ENCODE results near the gene XKR7. TPM values are rescaled to one million over a fixed set of nuclear protein-coding genes. Genes with fewer than 3 reads are reported as not detected.

Gene XKR7
- total and polyA plus RNA-seq, 5 donors from 2014 or later: 0.07 TPM; not detected in 4

DNA sequence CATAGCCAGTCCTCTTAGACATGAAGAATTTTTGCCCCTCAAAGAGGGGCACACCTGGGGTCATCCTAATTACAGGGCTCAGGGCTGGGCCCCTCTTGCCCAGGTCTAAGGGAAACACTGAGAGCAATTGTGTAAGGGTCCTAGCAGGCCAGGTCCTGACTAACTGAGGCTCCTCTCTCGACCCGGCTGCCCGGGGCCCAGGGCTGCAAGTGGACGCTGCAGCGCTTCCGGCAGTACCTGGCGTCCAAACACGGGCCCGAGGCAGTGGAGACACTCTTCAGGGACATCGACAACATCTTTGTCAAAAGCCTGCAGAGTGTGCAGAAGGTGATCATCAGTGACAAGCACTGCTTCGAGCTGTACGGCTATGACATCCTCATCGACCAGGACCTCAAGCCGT, 33.5 kb upstream of the XKR7 start:
- Histone ChIP-seq H3K4me1 (ENCODE audit: control insufficient read depth, insufficient read depth, low read length, poor library complexity, severe bottlenecking) (no peaks in the 10 kb centered on the region), H3K4me3 (ENCODE audit: low read depth, low read length) (no peak overlapping the region), H3K27me3 (ENCODE audit: control insufficient read depth, insufficient read depth, low read length) (no peaks in the 10 kb centered on the region), H3K36me3 (ENCODE audit: control insufficient read depth, insufficient read depth, low read length) (no peaks in the 10 kb centered on the region), H3K27ac (ENCODE audit: insufficient read depth, low read length, poor library complexity, severe bottlenecking) (no peak overlapping the region), H3K9me3 (ENCODE audit: control insufficient read depth in 2 of 2, low read length in 2 of 2) (no peaks in the 10 kb centered on the region)
- H3K27ac Mint-ChIP-seq: no peak overlapping the region
- no peak overlapping the region for H3K4me3 Mint-ChIP-seq
- H3K27me3 Mint-ChIP-seq: peaks cover 13% of the 10 kb centered on the region
- H3K9me3 Mint-ChIP-seq: peaks cover 0 to 1% (median 0%) of the 10 kb centered on the region in 7 donors
- ATAC-seq (ENCODE audit: low read depth in 2 of 2): no peak
- DNase-seq: no peak
- no peaks in the 10 kb centered on the region for H3K4me1 Mint-ChIP-seq
- no peaks in the 10 kb centered on the region for H3K36me3 Mint-ChIP-seq

DNA sequence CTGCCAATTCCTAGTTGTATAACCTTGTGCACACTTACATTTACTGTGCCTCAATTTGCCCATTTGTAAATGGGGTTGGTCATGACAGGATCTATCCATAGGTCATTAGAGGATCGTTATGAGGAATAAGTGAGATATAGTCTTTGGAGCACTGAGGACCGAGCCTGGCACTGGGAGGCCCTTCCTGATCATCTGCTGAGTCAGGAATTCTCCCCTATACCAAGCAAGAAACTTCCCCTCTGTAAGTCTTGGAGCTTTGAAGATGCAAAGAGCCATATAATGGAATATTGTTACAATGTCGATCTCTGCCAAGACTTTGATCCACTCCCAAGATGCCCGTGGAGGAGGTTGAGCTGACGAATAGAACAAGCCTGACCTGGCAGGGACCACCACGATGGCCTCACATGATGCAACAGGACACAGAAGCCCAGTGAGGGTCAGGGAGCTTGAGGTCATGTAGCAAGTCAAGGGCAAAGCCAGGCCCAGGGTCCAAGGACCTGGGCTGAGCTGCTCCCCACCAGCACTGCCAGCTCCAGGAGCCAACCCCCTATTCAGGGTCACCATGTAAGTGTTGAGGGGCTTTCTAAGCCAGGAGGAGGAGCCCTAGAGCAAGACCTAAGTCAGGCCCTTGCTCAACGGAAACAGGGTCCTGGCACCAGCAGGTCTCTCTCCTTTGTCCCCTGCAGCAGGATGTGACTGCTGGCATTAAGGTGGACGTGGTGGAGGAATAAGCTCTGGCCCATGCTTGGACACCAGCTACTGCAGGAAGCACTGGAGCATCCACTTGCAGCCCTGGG, 32.8 kb upstream of the XKR7 start:
- H3K4me3 Mint-ChIP-seq: no peak overlapping the region
- H3K9me3 Mint-ChIP-seq: peaks cover 0 to 1% (median 0%) of the 10 kb centered on the region in 7 donors
- no peak overlapping the region for H3K4me3 ChIP-seq (ENCODE audit: low read depth, low read length)
- no peaks in the 10 kb centered on the region for H3K36me3 ChIP-seq (ENCODE audit: control insufficient read depth, insufficient read depth, low read length)
- peaks cover 13% of the 10 kb centered on the region for H3K27me3 Mint-ChIP-seq
- no peaks in the 10 kb centered on the region for H3K27me3 ChIP-seq (ENCODE audit: control insufficient read depth, insufficient read depth, low read length)
- H3K4me1 Mint-ChIP-seq: no peaks in the 10 kb centered on the region
- no peaks in the 10 kb centered on the region for H3K9me3 ChIP-seq (ENCODE audit: control insufficient read depth in 2 of 2, low read length in 2 of 2)
- no peaks in the 10 kb centered on the region for H3K36me3 Mint-ChIP-seq
- DNase-seq: no peak
- H3K27ac ChIP-seq (ENCODE audit: insufficient read depth, low read length, poor library complexity, severe bottlenecking): no peak overlapping the region
- H3K4me1 ChIP-seq (ENCODE audit: control insufficient read depth, insufficient read depth, low read length, poor library complexity, severe bottlenecking): no peaks in the 10 kb centered on the region
- ATAC-seq (ENCODE audit: low read depth in 2 of 2): no peak
- H3K27ac Mint-ChIP-seq: peak overlapping the region in 1 of 3 donors; percentile 56

- H3K4me3 ChIP-seq (ENCODE audit: low read depth, low read length): no peak overlapping the region
- Mint-ChIP-seq H3K9me3 (peaks cover 0 to 1% (median 0%) of the 10 kb centered on the region in 7 donors), H3K36me3 (peaks cover 4% of the 10 kb centered on the region), H3K4me3 (no peak overlapping the region), H3K27ac (no peak overlapping the region), H3K4me1 (no peaks in the 10 kb centered on the region), H3K27me3 (peaks cover 6% of the 10 kb centered on the region)
- no peak overlapping the region for H3K27ac ChIP-seq (ENCODE audit: insufficient read depth, low read length, poor library complexity, severe bottlenecking)
- ATAC-seq (ENCODE audit: low read depth in 2 of 2): no peak
- no peaks in the 10 kb centered on the region for H3K4me1 ChIP-seq (ENCODE audit: control insufficient read depth, insufficient read depth, low read length, poor library complexity, severe bottlenecking)
- H3K9me3 ChIP-seq (ENCODE audit: control insufficient read depth in 2 of 2, low read length in 2 of 2): no peaks in the 10 kb centered on the region
- H3K27me3 ChIP-seq (ENCODE audit: control insufficient read depth, insufficient read depth, low read length): no peaks in the 10 kb centered on the region
- no peak for DNase-seq
- no peaks in the 10 kb centered on the region for H3K36me3 ChIP-seq (ENCODE audit: control insufficient read depth, insufficient read depth, low read length)
These were observed 31.5 kb upstream of the XKR7 start for GRCh38 chr20:31936420-31936819.

DNA sequence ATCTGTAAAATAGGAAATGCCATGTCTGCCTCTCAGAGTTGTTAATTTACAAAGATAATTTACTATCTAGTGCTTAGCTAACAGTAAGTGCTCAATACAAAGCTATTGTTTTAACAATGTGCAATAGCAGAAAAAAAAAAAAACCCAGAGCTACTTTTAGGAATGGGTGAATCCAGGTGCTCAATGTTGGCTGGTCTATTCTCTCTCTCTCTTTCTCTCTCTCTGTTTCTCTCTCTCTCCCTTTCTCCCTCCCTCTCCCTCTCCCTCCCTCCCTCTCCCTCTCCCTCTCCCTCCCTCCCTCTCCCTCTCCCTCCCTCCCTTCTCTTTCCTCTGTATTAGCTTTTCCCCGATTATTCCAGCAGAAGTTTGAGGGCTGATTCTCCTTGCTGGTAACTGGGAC, 30.1 kb upstream of the XKR7 start:
- H3K4me1 Mint-ChIP-seq: no peaks in the 10 kb centered on the region
- no peaks in the 10 kb centered on the region for H3K9me3 Mint-ChIP-seq

DNA sequence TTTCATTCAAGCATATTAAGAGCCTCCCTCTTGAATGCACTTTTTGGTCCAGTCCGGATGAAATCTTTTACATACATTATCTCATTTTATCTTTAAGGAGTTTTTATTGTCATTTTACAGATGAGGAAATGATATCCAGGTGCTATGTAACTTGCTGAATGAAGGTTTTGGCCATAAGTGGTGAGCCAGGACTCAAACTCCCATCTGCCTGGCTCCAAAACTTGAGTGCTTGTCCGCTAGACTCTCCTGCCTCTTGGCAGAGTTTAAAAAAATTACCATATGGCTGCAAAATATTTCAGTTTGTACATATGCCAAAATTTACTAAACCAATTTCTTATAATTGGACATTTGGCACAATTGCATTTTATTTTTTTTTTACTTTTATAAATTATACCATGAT, 28.3 kb upstream of the XKR7 start:
- Mint-ChIP-seq H3K27ac (no peak overlapping the region), H3K36me3 (peaks cover 8% of the 10 kb centered on the region), H3K27me3 (no peaks in the 10 kb centered on the region), H3K4me3 (no peak overlapping the region), H3K9me3 (no peaks in the 10 kb centered on the region), H3K4me1 (peaks cover 0 to 3% (median 0%) of the 10 kb centered on the region in 4 donors)
- Histone ChIP-seq H3K4me3 (ENCODE audit: low read depth, low read length) (no peak overlapping the region), H3K36me3 (ENCODE audit: control insufficient read depth, insufficient read depth, low read length) (peaks cover 14% of the 10 kb centered on the region), H3K27me3 (ENCODE audit: control insufficient read depth, insufficient read depth, low read length) (no peaks in the 10 kb centered on the region), H3K4me1 (ENCODE audit: control insufficient read depth, insufficient read depth, low read length, poor library complexity, severe bottlenecking) (no peaks in the 10 kb centered on the region), H3K27ac (ENCODE audit: insufficient read depth, low read length, poor library complexity, severe bottlenecking) (no peak overlapping the region), H3K9me3 (ENCODE audit: control insufficient read depth in 2 of 2, low read length in 2 of 2) (no peaks in the 10 kb centered on the region)
- ATAC-seq (ENCODE audit: low read depth in 2 of 2) (no peak), DNase-seq (no peak)

More for the DNA sequence above, 30.1 kb upstream of the XKR7 start:
- Histone ChIP-seq H3K4me1 (ENCODE audit: control insufficient read depth, insufficient read depth, low read length, poor library complexity, severe bottlenecking) (no peaks in the 10 kb centered on the region), H3K27ac (ENCODE audit: insufficient read depth, low read length, poor library complexity, severe bottlenecking) (no peak overlapping the region), H3K36me3 (ENCODE audit: control insufficient read depth, insufficient read depth, low read length) (no peaks in the 10 kb centered on the region), H3K27me3 (ENCODE audit: control insufficient read depth, insufficient read depth, low read length) (no peaks in the 10 kb centered on the region), H3K9me3 (ENCODE audit: control insufficient read depth in 2 of 2, low read length in 2 of 2) (no peaks in the 10 kb centered on the region), H3K4me3 (ENCODE audit: low read depth, low read length) (no peak overlapping the region)
- no peak overlapping the region for H3K4me3 Mint-ChIP-seq
- ATAC-seq (ENCODE audit: low read depth in 2 of 2): no peak
- peaks cover 4% of the 10 kb centered on the region for H3K36me3 Mint-ChIP-seq
- H3K27ac Mint-ChIP-seq: no peak overlapping the region
- no peak for DNase-seq
- H3K27me3 Mint-ChIP-seq: peaks cover 5% of the 10 kb centered on the region

DNA sequence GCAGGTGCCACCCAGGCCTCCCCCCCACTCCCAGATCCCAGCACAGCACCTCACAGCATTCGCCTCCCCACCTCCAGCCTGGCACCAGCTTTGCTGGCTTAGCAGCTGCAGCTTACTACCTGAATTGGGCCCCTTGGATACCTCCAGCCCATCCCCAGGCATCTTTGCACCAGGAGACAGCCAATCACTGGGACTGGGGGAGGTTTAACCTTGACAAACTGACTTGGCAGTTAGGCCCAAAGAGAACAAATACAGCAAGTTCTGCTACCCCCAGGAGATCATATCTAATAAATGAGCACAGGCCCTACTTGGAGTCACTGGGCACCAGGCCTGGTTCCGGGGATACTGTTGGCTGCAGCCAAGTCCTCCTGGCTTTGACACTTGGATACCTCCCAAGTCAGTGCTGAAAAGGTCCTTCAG, 24.9 kb upstream of the XKR7 start:
- H3K27me3 Mint-ChIP-seq: no peaks in the 10 kb centered on the region
- ATAC-seq (ENCODE audit: low read depth in 2 of 2): no peak
- H3K27me3 ChIP-seq (ENCODE audit: control insufficient read depth, insufficient read depth, low read length): no peaks in the 10 kb centered on the region
- H3K4me1 ChIP-seq (ENCODE audit: control insufficient read depth, insufficient read depth, low read length, poor library complexity, severe bottlenecking): no peaks in the 10 kb centered on the region
- H3K36me3 ChIP-seq (ENCODE audit: control insufficient read depth, insufficient read depth, low read length): peaks cover 47% of the 10 kb centered on the region
- no peaks in the 10 kb centered on the region for H3K9me3 Mint-ChIP-seq
- H3K36me3 Mint-ChIP-seq: peaks cover 17% of the 10 kb centered on the region
- no peaks in the 10 kb centered on the region for H3K9me3 ChIP-seq (ENCODE audit: control insufficient read depth in 2 of 2, low read length in 2 of 2)
- H3K4me1 Mint-ChIP-seq: peaks cover 0 to 10% (median 0%) of the 10 kb centered on the region in 4 donors
- H3K27ac ChIP-seq (ENCODE audit: insufficient read depth, low read length, poor library complexity, severe bottlenecking): no peak overlapping the region
- H3K27ac Mint-ChIP-seq: no peak overlapping the region
- H3K4me3 Mint-ChIP-seq: no peak overlapping the region
- DNase-seq: no peak
- no peak overlapping the region for H3K4me3 ChIP-seq (ENCODE audit: low read depth, low read length)

GRCh38 chr20:31945319-31945718, 22.6 kb upstream of the XKR7 start:
- H3K9me3 Mint-ChIP-seq: no peaks in the 10 kb centered on the region
- no peak overlapping the region for H3K4me3 Mint-ChIP-seq
- Histone ChIP-seq H3K27ac (ENCODE audit: insufficient read depth, low read length, poor library complexity, severe bottlenecking) (no peak overlapping the region), H3K4me3 (ENCODE audit: low read depth, low read length) (no peak overlapping the region), H3K9me3 (ENCODE audit: control insufficient read depth in 2 of 2, low read length in 2 of 2) (no peaks in the 10 kb centered on the region), H3K36me3 (ENCODE audit: control insufficient read depth, insufficient read depth, low read length) (peaks cover 66% of the 10 kb centered on the region), H3K27me3 (ENCODE audit: control insufficient read depth, insufficient read depth, low read length) (no peaks in the 10 kb centered on the region), H3K4me1 (ENCODE audit: control insufficient read depth, insufficient read depth, low read length, poor library complexity, severe bottlenecking) (peaks cover 5% of the 10 kb centered on the region)
- no peak overlapping the region for H3K27ac Mint-ChIP-seq
- DNase-seq (no peak), ATAC-seq (ENCODE audit: low read depth in 2 of 2) (no peak)
- peaks cover 36% of the 10 kb centered on the region for H3K36me3 Mint-ChIP-seq
- no peaks in the 10 kb centered on the region for H3K27me3 Mint-ChIP-seq
- H3K4me1 Mint-ChIP-seq: peaks cover 0 to 23% (median 13%) of the 10 kb centered on the region in 4 donors

DNA sequence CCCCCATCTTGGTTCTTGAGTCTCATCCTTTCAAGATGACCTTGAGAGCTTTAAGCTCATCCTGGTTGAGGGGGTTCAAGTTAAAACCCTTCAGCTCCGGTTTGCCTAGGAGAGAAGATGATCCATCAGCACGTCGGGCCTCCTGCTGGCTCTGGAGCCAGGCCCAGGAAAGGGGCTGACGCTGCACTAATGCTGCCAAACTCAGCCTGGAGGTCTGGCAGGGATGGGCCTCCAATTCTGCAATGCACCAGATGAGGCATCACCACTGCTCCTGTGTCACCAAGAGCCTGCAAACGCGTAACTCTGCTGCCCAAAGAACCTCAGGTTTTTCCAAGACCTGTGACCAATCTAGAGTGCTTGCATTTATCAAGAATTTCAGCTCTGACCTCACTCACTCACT, 22.2 kb upstream of the XKR7 start:
- peaks cover 0 to 23% (median 16%) of the 10 kb centered on the region in 4 donors for H3K4me1 Mint-ChIP-seq
- H3K4me3 Mint-ChIP-seq: no peak overlapping the region
- no peak overlapping the region for H3K27ac Mint-ChIP-seq
- H3K4me1 ChIP-seq (ENCODE audit: control insufficient read depth, insufficient read depth, low read length, poor library complexity, severe bottlenecking): peaks cover 10% of the 10 kb centered on the region
- DNase-seq (no peak), ATAC-seq (ENCODE audit: low read depth in 2 of 2) (no peak)
- no peak overlapping the region for H3K4me3 ChIP-seq (ENCODE audit: low read depth, low read length)
- no peaks in the 10 kb centered on the region for H3K9me3 ChIP-seq (ENCODE audit: control insufficient read depth in 2 of 2, low read length in 2 of 2)
- H3K27me3 ChIP-seq (ENCODE audit: control insufficient read depth, insufficient read depth, low read length): no peaks in the 10 kb centered on the region
- H3K36me3 Mint-ChIP-seq: peaks cover 32% of the 10 kb centered on the region
- H3K9me3 Mint-ChIP-seq: no peaks in the 10 kb centered on the region
- H3K36me3 ChIP-seq (ENCODE audit: control insufficient read depth, insufficient read depth, low read length): peaks cover 66% of the 10 kb centered on the region
- H3K27ac ChIP-seq (ENCODE audit: insufficient read depth, low read length, poor library complexity, severe bottlenecking): no peak overlapping the region
- H3K27me3 Mint-ChIP-seq: no peaks in the 10 kb centered on the region
